ENCODE data around the gene GAL.

The GAL gene

GRCh38 chr11:68722143-68722542 is 37.8 kb downstream of the GAL start:
- no peaks in the 10 kb centered on the region for H3K9me2 ChIP-seq (ENCODE audit: low read depth, low read length)
- H3K27ac ChIP-seq (ENCODE audit: low read depth, low read length, poor library complexity, severe bottlenecking), result no peak overlapping the region
- H3K79me2 ChIP-seq (ENCODE audit: insufficient read depth, low read length), result no peaks in the 10 kb centered on the region
- H2AFZ ChIP-seq (ENCODE audit: low read length), result no peak overlapping the region
- no peaks in the 10 kb centered on the region for H3F3A ChIP-seq (ENCODE audit: insufficient read depth, low read length)
- TF ChIP-seq, protein P1, sequence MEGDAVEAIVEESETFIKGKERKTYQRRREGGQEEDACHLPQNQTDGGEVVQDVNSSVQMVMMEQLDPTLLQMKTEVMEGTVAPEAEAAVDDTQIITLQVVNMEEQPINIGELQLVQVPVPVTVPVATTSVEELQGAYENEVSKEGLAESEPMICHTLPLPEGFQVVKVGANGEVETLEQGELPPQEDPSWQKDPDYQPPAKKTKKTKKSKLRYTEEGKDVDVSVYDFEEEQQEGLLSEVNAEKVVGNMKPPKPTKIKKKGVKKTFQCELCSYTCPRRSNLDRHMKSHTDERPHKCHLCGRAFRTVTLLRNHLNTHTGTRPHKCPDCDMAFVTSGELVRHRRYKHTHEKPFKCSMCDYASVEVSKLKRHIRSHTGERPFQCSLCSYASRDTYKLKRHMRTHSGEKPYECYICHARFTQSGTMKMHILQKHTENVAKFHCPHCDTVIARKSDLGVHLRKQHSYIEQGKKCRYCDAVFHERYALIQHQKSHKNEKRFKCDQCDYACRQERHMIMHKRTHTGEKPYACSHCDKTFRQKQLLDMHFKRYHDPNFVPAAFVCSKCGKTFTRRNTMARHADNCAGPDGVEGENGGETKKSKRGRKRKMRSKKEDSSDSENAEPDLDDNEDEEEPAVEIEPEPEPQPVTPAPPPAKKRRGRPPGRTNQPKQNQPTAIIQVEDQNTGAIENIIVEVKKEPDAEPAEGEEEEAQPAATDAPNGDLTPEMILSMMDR (IDR thresholded peaks at IDR 0.05; ENCODE audit: low read length), result no peak
- no peak for TF ChIP-seq EZH2 (IDR thresholded peaks at IDR 0.05; ENCODE audit: borderline replicate concordance, low read length)
- no peak overlapping the region for H3K4me3 ChIP-seq (ENCODE audit: low read depth, low read length, poor library complexity, severe bottlenecking)
- H3K4me2 ChIP-seq (ENCODE audit: low read length), result no peak overlapping the region
- H3K4me1 ChIP-seq (ENCODE audit: insufficient read depth, low read length, severe bottlenecking), result no peaks in the 10 kb centered on the region
- no peak overlapping the region for H3K9ac ChIP-seq (ENCODE audit: low read length)
- no peaks in the 10 kb centered on the region for H3K36me3 ChIP-seq (ENCODE audit: insufficient read depth, low read length)
- H4K20me1 ChIP-seq (ENCODE audit: insufficient read depth, low read length), result no peaks in the 10 kb centered on the region
- H3K27me3 ChIP-seq (ENCODE audit: insufficient read depth, low read length), result peaks cover 10% of the 10 kb centered on the region; the same call in 1 of the 2 replicates
- peaks cover 8% of the 10 kb centered on the region; the same call in 1 of the 2 replicates for H3K9me3 ChIP-seq (ENCODE audit: low read length)

- Histone ChIP-seq H3K9ac (ENCODE audit: low read length) (no peak overlapping the region), H3K4me2 (ENCODE audit: low read length) (no peak overlapping the region), H3K27me3 (ENCODE audit: insufficient read depth, low read length) (peaks cover 11% of the 10 kb centered on the region; the same call in 1 of the 2 replicates), H3K4me1 (ENCODE audit: insufficient read depth, low read length, severe bottlenecking) (no peaks in the 10 kb centered on the region), H3K9me3 (ENCODE audit: low read length) (peaks cover 5% of the 10 kb centered on the region; the same call in 1 of the 2 replicates), H3K27ac (ENCODE audit: low read depth, low read length, poor library complexity, severe bottlenecking) (no peak overlapping the region), H4K20me1 (ENCODE audit: insufficient read depth, low read length) (no peaks in the 10 kb centered on the region), H2AFZ (ENCODE audit: low read length) (no peak overlapping the region), H3F3A (ENCODE audit: insufficient read depth, low read length) (no peaks in the 10 kb centered on the region), H3K9me2 (ENCODE audit: low read depth, low read length) (no peaks in the 10 kb centered on the region), H3K79me2 (ENCODE audit: insufficient read depth, low read length) (no peaks in the 10 kb centered on the region), H3K4me3 (ENCODE audit: low read depth, low read length, poor library complexity, severe bottlenecking) (no peak overlapping the region), H3K36me3 (ENCODE audit: insufficient read depth, low read length) (no peaks in the 10 kb centered on the region)
- TF ChIP-seq, protein P1 (IDR thresholded peaks at IDR 0.05; ENCODE audit: low read length), result no peak
- no peak for TF ChIP-seq EZH2 (IDR thresholded peaks at IDR 0.05; ENCODE audit: borderline replicate concordance, low read length)
Observed at GRCh38 chr11:68724293-68724692, 39.9 kb downstream of the GAL start.

GRCh38 chr11:68727783-68728182 is 43.4 kb downstream of the GAL start:
- no peak overlapping the region for H3K9ac ChIP-seq (ENCODE audit: low read length)
- H3K4me1 ChIP-seq (ENCODE audit: insufficient read depth, low read length, severe bottlenecking), result no peaks in the 10 kb centered on the region
- H2AFZ ChIP-seq (ENCODE audit: low read length), result no peak overlapping the region
- H4K20me1 ChIP-seq (ENCODE audit: insufficient read depth, low read length), result no peaks in the 10 kb centered on the region
- H3K9me3 ChIP-seq (ENCODE audit: low read length), result no peaks in the 10 kb centered on the region
- no peaks in the 10 kb centered on the region for H3K36me3 ChIP-seq (ENCODE audit: insufficient read depth, low read length)
- H3K9me2 ChIP-seq (ENCODE audit: low read depth, low read length), result no peaks in the 10 kb centered on the region
- H3K4me3 ChIP-seq (ENCODE audit: low read depth, low read length, poor library complexity, severe bottlenecking), result no peak overlapping the region
- H3K79me2 ChIP-seq (ENCODE audit: insufficient read depth, low read length), result no peaks in the 10 kb centered on the region
- H3K27ac ChIP-seq (ENCODE audit: low read depth, low read length, poor library complexity, severe bottlenecking), result no peak overlapping the region
- no peaks in the 10 kb centered on the region for H3F3A ChIP-seq (ENCODE audit: insufficient read depth, low read length)
- H3K27me3 ChIP-seq (ENCODE audit: insufficient read depth, low read length), result 0 out of 2 replicates have a peak, but pooled peaks cover 7% of the 10 kb centered on the region
- no peak overlapping the region for H3K4me2 ChIP-seq (ENCODE audit: low read length)
- TF ChIP-seq, protein P1 (IDR thresholded peaks at IDR 0.05; ENCODE audit: low read length), result no peak
- TF ChIP-seq EZH2 (IDR thresholded peaks at IDR 0.05; ENCODE audit: borderline replicate concordance, low read length), result no peak

All from OCI-LY1 (cell line).